SK-N-SH treated with all-trans-retinoic acid at 6 μM for 48 hours (cell line): Measurements from ENCODE around the gene BAX.

Source experiments
- ATAC-seq: fragments of 200-7000 bp; cut with Tn5 transposase; 3 replicates; pipeline ENCODE4 v1.9.1; 2020; ENCODE audit warnings: mild to moderate bottlenecking, moderate library complexity
- ARNTL ChIP-seq: fragments of 450-650 bp; formaldehyde crosslinking; IDR thresholded peaks from 2 replicates; pipeline ENCODE4 v1.5.0; 2020; ENCODE audit warnings: low read depth, mild to moderate bottlenecking, moderate library complexity, borderline replicate concordance
- BACH2 ChIP-seq: fragments of 250-450 bp; sonication (Bioruptor Pico); IDR thresholded peaks from 2 replicates; pipeline ENCODE4 v1.9.0; 2021; ENCODE audit warnings: mild to moderate bottlenecking, borderline replicate concordance
- CREB5 ChIP-seq: fragments of 250-450 bp; sonication (Bioruptor Pico); IDR thresholded peaks from 2 replicates; pipeline ENCODE4 v1.5.1; 2020; ENCODE audit warnings: low read depth, mild to moderate bottlenecking, moderate library complexity
- CSDC2 ChIP-seq: fragments of 250-450 bp; sonication (Bioruptor Pico); IDR thresholded peaks from 2 replicates; pipeline ENCODE4 v1.5.0; 2020; ENCODE audit warnings: mild to moderate bottlenecking, moderate library complexity
- CSRNP3 ChIP-seq: fragments of 250-450 bp; sonication (Bioruptor Pico); IDR thresholded peaks from 2 replicates; pipeline ENCODE4 v1.5.1; 2021; ENCODE audit warnings: mild to moderate bottlenecking, moderate library complexity
- ESRRG ChIP-seq: fragments of 250-450 bp; sonication (Bioruptor Pico); IDR thresholded peaks from 2 replicates; pipeline ENCODE4 v1.6.1; 2021; ENCODE audit warnings: mild to moderate bottlenecking
- ISL1 ChIP-seq: fragments of 250-450 bp; sonication (Bioruptor Pico); IDR thresholded peaks from 2 replicates; pipeline ENCODE4 v2.1.2; 2022; ENCODE audit warnings: mild to moderate bottlenecking, moderate library complexity
- OSR1 ChIP-seq: fragments of 250-450 bp; sonication (Bioruptor Pico); IDR thresholded peaks from 2 replicates; pipeline ENCODE4 v1.8.0; 2022; ENCODE audit warnings: moderate library complexity, mild to moderate bottlenecking, inconsistent platforms
- PATZ1 ChIP-seq: fragments of 250-450 bp; sonication (Bioruptor Pico); IDR thresholded peaks from 2 replicates; pipeline ENCODE4 v1.8.0; 2020; ENCODE audit warnings: mild to moderate bottlenecking, moderate library complexity, borderline replicate concordance
- POU6F1 ChIP-seq: fragments of 250-450 bp; sonication (Bioruptor Pico); IDR thresholded peaks from 2 replicates; pipeline ENCODE4 v1.8.0; 2021; ENCODE audit warnings: low read depth, mild to moderate bottlenecking, moderate library complexity, borderline replicate concordance
- PPARA ChIP-seq: fragments of 250-450 bp; sonication (Bioruptor Pico); IDR thresholded peaks from 2 replicates; pipeline ENCODE4 v1.5.0; 2020; ENCODE audit warnings: mild to moderate bottlenecking, borderline replicate concordance
- RARB ChIP-seq: fragments of 250-450 bp; sonication (Bioruptor Pico); IDR thresholded peaks from 2 replicates; pipeline ENCODE4 v1.8.0; 2021; ENCODE audit warnings: mild to moderate bottlenecking, moderate library complexity
- SNAI2 ChIP-seq: fragments of 250-450 bp; sonication (Bioruptor Pico); IDR thresholded peaks from 2 replicates; pipeline ENCODE4 v1.5.0; 2020; ENCODE audit warnings: mild to moderate bottlenecking, moderate library complexity
- TCF4 ChIP-seq: fragments of 250-450 bp; sonication (Bioruptor Pico); IDR thresholded peaks from 2 replicates; pipeline ENCODE4 v1.8.0; 2021; ENCODE audit warnings: mild to moderate bottlenecking, moderate library complexity, borderline replicate concordance
- TOX ChIP-seq: fragments of 250-450 bp; sonication (Bioruptor Pico); IDR thresholded peaks from 2 replicates; pipeline ENCODE4 v1.8.0; 2021; ENCODE audit warnings: mild to moderate bottlenecking, moderate library complexity, borderline replicate concordance
- TSHZ2 ChIP-seq: fragments of 250-450 bp; sonication (Bioruptor Pico); IDR thresholded peaks from 2 replicates; pipeline ENCODE4 v1.5.0; 2020; ENCODE audit warnings: mild to moderate bottlenecking, moderate library complexity
- ZC3H10 ChIP-seq: fragments of 250-450 bp; sonication (Bioruptor Pico); IDR thresholded peaks from 2 replicates; pipeline ENCODE4 v1.5.1; 2021; ENCODE audit warnings: mild to moderate bottlenecking, moderate library complexity
- ZFP3 ChIP-seq: fragments of 250-450 bp; sonication (Bioruptor Pico); IDR thresholded peaks from 2 replicates; pipeline ENCODE4 v1.5.0; 2020; ENCODE audit warnings: mild to moderate bottlenecking, moderate library complexity
- ZFP30 ChIP-seq: fragments of 450-650 bp; formaldehyde crosslinking; IDR thresholded peaks from 2 replicates; pipeline ENCODE4 v1.5.0; 2022; ENCODE audit warnings: mild to moderate bottlenecking, moderate library complexity
- ZNF565 ChIP-seq: fragments of 450-650 bp; formaldehyde crosslinking; conservative IDR thresholded peaks from 2 replicates; pipeline ENCODE4 v1.5.0; 2020; ENCODE audit warnings: low read depth, mild to moderate bottlenecking, moderate library complexity
- ZNF70 ChIP-seq: fragments of 450-650 bp; formaldehyde crosslinking; IDR thresholded peaks from 2 replicates; pipeline ENCODE4 v1.5.0; 2020; ENCODE audit warnings: mild to moderate bottlenecking, moderate library complexity
- ZNF8 ChIP-seq: fragments of 450-650 bp; formaldehyde crosslinking; IDR thresholded peaks from 2 replicates; pipeline ENCODE4 v1.5.0; 2020; ENCODE audit warnings: mild to moderate bottlenecking, moderate library complexity

The BAX gene

GRCh38 chr19:48954595-48955307 is at the start of gene BAX:
Gene BAX (plus strand): TSS chr19:48954875. CDS start chr19:48954929, 54 bp downstream.
- peak; percentile 94 for ATAC-seq
- peak; percentile 95 for TF ChIP-seq SNAI2 (CRISPR knock-in tag)
- TF ChIP-seq ZFP3 (CRISPR knock-in tag) = peak; percentile 66; the same call in 1 of the 2 replicates
- peak; percentile 50; the same call in 1 of the 2 replicates for TF ChIP-seq ZC3H10
- peak; percentile 86; the same call in 1 of the 2 replicates for TF ChIP-seq CSDC2 (CRISPR knock-in tag)
- no peak for TF ChIP-seq ESRRG (CRISPR knock-in tag)

- TF ChIP-seq ARNTL (no peak), PATZ1 (CRISPR knock-in tag) (no peak), ZNF565 (CRISPR knock-in tag) (no peak), TSHZ2 (CRISPR knock-in tag) (no peak)
- no peak for ATAC-seq
Measured at GRCh38 chr19:48905664-48906063, 49.0 kb upstream of the BAX start.

GRCh38 chr19:48906324-48906723 is 48.4 kb upstream of the BAX start:
- TF ChIP-seq OSR1 (CRISPR knock-in tag) (no peak), ZFP3 (CRISPR knock-in tag) (no peak), ZNF8 (CRISPR knock-in tag) (no peak), ZNF565 (CRISPR knock-in tag) (no peak), POU6F1 (no peak), ZFP30 (CRISPR knock-in tag) (no peak), ESRRG (CRISPR knock-in tag) (no peak), RARB (no peak), BACH2 (CRISPR knock-in tag) (no peak), CSDC2 (CRISPR knock-in tag) (no peak), TOX (CRISPR knock-in tag) (no peak), CSRNP3 (no peak), PPARA (CRISPR knock-in tag) (no peak), TCF4 (CRISPR knock-in tag) (no peak), ARNTL (no peak), CREB5 (CRISPR knock-in tag) (no peak), ISL1 (CRISPR knock-in tag) (no peak), ZC3H10 (no peak), ZNF70 (CRISPR knock-in tag) (no peak), SNAI2 (CRISPR knock-in tag) (no peak)
- no peak for ATAC-seq
